HG03097 (cell line): ENCODE data around the gene NDUFA7.
"Not testable (repeated sequence)": the region's sequence is repeated elsewhere in the genome, so short reads cannot be mapped to it uniquely, and the experiment has no call there.

Experiments used
- ATAC-seq: cut with Tn5 transposase; IDR thresholded peaks from one replicate; pipeline ENCODE4 v1.9.1; 2021; ENCODE audit not compliant: unreplicated experiment, low FRiP score

NDUFA7 gene

DNA sequence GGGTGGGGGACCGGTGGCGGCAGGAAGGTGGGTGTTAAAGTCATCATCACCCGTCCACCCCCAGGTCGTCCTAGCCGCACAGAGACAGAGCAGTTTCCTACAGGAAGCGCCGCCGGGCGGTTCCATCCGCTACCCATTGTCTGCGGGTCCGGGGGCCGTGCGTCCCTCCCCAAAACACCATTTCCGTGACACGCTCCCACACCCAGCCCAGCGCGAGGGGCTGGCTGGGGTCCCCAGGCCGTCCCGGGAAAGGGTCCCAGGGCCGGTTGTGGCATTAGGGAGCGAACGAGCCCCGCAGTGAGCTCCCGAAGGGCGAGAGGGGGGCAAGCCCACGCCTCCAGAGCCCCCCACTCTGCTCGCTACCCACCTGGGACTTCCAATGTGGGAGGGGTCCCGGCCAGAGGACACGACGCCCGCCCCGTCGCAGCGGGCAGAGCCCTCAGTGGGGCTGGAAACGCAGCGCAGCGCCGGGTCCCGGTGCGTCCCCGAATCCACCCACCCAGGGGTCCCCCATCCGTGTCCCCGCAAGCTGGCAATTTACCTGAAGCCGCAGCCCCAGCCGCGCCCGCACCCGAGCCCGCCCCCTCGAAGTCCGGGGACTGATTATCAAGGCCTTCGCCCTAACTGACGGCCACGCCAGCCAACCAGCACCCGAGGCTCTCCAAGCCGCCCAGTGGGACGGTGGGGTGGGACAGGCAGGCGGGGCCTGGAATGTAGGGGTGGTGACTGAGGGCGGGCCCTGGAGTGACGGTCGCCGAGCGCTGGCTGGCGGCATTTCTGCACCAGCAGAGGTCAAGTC is 21.7 kb upstream of the NDUFA7 start, which contains the start of gene KANK3:
KANK3 (minus strand) TSS at position 579 of the 799 bp plus-strand sequence. CDS start 5,434 bp downstream, outside the sequence.
- peak; percentile 97 for ATAC-seq

DNA sequence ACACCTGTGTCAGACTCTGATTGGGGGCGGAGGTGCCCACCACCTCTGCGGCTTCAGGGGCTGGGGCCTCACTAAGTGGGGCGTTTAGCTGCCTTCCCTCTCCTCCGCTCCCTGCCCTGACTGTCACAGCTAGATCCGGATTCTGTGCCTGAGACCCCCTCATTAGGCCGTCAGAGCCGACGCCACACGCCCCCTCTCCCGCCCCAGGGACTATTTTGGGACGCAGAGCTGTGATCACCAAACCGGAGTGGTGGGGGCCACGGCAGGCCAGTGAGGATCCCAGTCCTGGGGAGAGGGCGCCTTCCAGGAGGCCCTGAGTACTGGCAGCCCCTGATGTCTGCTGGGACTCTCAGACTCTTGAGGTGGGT is 21.1 kb upstream of the NDUFA7 start:
- no peak for ATAC-seq

DNA sequence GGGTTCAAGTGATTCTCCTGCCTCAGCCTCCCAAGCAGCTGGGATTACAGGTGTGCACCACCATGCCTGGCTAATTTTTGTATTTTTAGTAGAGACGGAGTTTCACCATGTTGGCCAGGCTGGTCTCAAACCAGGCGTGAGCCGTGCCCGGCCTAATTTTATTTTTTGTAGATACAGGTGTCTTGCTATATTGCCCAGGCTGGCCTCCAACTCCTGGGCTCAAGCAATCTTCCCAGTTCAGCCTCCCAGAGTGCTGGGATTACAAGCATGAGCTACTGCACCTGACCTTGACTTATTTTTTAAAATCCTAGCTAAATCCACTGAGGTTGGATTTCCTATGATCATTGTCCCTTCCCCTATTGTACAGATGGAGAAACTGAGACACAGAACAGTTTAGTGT is 20.3 kb upstream of the NDUFA7 start:
- not testable (repeated sequence) for ATAC-seq

DNA sequence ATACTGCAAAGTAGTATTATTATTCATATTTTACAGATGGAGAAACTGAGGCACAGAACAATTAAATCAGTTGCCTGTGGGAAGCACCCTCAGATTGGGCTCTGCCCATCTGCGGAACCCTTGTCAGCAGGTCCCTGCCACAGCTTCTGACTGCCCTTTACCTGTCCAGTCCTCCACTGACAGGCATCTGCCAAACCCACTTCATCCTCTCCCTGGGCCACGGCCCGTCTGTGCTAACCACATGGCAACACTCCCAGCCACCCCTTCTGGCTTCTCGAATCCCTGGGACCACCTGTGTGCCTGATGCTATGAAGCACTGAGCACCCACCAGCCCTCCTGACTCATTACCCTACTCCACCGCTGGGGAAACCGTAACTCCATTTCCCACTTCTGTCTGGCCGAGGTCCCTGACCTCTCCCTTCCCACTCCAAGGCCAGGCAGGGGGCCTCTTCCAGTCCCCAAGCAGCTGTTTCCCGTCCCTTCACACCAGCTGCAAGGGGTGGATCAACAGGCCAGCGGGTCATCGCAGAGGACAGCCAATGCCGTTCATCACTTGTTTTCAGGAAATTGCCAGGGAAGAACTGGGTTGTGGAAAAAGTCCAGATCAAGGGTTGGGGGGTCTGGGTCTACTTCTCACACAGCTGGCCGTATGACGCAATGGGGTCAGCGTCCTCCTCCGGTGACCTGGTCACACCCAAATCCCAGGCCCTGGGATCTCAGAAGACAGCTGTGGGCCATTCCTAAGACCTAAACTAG is 19.3 kb upstream of the NDUFA7 start:
- no peak for ATAC-seq

DNA sequence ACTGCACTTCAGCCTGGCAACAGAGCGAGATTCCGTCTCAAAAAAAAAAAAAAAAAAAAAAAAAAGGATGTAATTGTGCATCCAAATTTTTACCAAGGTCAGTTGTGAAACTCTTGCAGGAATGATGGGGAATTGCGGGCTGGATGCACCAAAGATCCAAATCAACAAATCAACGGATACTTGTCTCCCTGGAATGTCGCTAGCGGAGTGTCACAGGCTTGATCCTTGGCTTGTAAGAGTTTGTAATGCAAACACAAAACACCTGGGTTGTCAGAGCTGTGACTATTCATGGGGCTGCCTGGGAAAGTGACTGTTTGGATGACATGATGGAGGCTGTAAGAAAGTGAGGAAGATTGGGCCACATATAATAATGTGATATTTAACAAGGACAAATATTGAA is 17.7 kb upstream of the NDUFA7 start:
- ATAC-seq = no peak

DNA sequence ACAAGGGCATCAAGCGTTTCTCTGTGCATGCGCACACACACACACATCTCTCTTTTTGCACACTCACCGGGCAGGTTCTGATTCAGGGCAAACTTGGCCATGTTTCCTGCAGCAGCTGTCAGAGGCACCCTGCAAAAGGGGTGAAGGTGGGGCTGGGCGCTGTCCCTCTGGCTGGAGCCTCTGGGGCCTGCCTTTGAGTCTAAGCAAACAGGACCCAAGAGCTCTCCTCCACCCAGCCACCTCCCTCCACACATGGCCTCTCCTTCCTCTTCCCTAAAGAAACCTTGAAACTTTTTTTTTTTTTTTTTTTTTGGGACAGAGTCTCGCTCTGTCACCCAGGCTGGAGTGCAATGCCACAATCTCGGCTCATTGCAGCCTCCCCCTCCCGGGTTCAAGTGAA is 16.6 kb upstream of the NDUFA7 start:
- no peak for ATAC-seq

DNA sequence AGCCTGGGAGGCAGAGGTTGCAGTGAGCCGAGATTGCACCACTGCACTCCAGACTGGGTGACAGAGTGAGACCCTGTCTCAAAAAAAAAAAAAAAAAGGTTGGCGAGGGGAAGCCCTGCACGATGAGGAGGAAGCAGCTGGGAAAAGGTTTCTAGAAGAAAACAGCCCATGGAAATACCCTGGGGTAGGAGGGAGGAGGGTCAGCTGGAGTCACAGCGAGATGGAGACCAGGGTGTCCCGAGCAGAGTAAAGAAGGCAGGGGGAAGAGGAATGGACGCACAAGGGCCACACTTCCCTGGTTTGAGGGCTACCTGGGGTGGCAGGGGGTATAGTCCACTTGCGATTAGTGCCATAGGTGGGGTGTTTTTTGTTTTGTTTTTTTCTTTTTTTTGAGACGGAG is 15.5 kb upstream of the NDUFA7 start:
- ATAC-seq = no peak

DNA sequence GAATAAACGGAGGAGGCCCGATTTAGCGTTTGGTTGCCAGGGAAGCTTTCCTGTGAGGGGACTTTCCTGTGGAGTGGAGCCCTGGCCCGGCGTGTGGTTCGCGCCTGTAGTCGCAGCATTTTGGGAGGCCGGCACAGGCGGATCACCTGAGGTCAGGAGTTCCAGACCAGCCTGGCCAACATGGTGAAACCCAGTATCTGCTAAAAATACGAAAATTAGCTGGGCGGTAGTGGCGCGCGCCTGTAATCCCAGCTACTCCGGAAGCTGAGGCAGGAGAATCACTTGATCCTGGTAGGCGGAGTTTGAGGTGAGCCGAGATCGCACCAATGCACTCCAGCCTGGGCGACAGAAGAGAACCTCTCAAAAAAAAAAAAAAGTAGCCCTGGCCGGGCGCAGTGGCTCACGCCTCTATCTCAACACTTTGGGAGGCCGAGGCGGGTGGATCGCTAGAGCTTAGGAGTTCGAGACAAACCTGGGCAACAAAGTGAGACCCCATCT is 14.9 kb upstream of the NDUFA7 start:
- no peak for ATAC-seq

DNA sequence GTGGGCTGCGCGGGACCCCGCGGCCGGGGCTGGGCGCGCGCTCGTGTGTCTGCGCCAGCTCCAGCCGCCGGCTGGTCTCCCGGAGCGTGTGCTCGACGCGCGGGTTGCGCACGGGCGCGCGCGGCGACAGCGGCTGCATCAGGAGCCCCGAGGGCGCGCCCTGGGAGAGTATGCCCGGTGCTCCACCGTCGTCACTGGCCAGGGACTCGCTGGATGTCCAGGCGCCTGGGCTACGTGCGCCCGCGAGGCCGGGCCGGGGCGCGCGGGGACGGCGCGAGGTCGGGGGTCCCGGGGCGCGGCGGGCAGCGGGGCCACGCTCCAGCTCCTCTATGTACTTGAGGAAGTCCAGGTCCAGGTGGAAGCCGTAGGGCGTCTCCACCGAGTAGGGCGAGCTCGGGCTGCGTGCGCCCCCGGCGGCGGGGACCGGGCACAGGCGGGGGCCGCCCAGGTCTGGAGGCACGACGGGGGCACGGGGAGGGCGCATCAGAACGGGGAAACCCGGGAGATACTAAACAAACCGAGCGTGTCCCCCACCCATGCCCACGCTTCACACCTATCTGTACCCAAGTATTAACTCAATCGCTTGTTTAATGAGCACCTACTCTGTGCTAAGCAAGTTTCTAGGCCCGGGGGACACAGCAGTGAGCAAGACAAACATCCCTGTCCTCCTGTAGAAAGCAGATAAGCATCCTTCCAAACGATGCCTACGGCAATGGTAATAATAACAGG is 14.3 kb upstream of the NDUFA7 start:
- no peak for ATAC-seq

DNA sequence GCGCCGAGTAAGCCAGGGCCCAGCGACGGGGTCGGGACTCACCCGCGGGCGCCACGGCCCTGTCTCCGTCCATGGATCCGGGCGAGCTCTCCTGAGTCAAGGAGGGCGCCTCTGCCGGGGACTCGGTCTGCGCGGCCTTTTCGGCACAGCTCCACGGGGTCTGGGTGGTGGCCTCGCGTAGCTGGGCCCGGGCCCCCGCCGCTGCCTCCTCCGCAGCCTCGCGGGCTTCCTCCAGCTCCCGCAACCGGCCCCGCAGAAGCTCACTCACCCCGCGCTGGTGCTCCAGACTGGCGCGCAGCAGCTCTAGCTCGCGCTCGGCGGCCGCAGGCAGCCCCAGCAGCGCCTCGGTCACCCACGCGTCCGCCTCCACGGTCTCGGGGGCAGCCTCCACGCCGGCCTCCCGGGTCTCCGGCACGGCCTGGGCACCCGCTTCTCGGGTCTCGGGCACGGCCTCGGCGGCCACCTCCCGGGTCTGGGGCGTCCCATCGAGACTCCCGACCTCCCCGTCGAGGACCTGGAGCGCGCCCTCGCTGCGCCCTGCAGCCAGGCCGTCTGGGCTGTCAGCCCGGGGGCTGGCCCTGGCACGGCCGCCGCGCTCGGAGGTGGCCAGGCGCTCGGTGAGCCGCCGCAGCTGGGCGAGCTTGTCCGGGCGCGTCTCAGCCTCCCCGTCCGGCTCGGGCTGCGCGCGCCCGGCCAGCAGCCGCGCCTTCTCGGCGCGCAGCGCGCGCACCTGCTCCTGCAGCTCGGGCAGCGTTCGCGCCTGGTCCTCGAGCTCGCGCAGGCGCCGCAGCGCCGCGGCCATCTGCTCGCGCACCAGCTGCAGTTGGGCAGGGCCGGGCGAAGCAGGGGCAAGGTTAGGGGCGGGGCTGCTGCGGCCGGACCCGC is 13.5 kb upstream of the NDUFA7 start:
- no peak for ATAC-seq

DNA sequence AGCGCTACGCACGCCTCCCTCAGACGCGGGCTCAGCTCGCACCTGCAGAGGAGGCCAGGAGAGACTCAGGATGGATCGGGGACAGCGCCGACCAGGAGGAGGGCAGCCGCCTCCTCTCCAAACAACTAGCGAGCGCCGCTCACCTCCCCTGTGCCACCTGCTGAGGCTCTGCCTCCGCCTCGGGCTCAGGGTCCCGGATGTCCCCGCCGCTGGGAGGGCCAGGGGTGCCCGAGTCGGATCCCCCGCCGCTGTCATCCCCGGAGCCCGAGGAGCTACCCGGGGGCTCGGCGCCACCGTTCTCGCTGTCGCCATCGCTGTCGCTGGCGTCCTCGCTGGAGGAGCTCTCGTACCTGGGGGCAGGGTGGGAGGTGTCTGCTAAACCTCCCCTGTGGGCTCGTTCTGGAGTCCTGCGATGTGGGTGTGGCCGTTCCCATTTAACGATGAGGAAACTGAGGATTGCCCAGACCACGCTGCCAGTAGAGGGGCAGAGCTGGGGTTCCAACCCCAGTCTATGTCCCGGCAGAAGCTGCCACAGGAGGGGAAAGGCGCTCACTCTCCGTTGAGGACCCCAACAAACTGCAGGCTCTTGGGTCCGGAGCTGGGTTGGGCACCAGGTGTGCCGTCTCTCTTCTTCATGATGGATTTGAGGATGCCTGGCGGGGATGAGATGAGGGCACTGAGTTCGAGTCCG is 12.7 kb upstream of the NDUFA7 start:
- ATAC-seq = no peak

DNA sequence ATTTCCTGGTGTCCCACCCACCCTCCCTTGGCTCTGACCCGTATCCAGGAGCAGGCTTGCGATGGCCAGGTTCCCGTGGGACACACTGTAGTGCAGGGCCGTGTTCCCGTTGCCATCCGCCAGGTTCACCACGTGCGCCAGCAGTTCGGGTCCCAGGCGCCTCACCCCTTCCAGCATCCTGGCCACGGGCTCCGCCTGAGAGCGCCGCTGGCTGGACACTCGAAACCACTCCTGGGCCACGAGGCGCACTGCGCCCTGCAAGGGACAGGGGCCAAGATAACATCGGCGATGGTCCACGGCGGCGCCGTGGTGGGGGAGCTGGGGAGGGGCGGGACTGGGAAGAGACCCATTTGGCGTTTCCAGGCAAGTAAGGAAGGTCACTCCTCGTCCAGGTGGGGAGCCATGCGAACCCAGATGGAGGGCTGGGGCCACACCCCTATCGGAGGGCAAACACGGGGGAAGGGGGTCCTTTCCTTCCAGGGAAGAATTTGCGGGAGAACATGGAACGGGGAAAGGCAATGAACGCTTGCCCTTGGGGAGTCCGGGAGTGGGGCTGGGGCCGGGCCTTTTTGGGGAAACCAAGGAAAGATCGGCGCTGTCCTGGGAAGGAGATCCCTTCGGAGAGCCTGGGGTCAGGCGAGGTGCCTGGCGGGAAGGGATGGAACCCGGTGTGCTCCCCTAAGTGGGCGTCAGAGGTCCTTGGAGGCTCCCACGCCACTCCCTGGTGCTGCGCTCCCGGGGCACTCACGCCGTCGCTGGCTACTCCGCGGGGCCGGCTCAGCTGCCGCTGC is 12.0 kb upstream of the NDUFA7 start:
- no peak for ATAC-seq

DNA sequence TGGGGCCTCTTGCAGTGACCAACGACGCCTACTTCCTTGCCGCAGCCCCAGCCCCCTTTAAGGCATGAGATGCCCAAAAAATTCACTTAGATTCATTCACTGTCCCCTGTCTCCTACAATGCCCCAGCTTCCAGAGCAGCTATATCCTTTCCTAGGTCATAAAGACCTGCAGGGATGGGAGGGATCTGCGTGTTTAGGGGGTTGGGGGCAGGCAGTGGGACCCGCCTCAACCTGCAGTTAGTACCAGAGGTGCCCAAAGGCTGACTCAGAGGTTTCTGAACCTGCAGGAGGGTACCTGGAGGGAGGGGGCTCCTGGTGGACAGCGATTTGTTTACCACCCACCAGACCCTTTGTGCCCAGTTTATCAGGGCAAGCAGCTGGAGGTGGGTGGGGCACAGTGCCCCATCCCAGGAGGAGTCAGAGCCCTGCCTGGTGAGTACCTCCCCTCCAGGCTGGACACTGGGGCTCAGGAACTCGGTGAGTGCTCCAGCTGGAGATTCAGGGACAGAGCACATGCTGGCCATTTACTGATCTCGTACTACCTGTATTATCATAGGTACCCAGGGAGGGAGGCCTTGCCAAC is 10.2 kb upstream of the NDUFA7 start:
- ATAC-seq = no peak

DNA sequence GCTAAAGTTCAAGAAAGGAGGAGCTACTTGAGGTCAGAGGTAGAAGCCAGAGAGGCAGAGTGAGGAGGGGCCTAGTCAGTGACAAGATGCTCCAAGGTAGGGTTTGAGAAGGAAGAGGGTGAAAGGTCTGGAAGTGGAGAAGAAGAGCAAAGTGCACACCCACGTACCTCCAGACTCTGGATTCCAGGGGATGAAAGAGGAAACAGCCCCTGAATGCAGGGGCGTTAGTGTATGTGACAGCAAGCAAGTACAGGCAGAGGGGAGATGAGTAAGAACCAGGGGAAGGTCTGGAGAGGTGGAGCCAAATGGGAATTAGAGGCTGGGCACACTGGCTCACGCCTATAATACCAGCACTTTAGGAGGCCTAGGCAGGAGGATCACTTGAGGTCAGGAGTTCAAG is 8.8 kb upstream of the NDUFA7 start:
- no peak for ATAC-seq

DNA sequence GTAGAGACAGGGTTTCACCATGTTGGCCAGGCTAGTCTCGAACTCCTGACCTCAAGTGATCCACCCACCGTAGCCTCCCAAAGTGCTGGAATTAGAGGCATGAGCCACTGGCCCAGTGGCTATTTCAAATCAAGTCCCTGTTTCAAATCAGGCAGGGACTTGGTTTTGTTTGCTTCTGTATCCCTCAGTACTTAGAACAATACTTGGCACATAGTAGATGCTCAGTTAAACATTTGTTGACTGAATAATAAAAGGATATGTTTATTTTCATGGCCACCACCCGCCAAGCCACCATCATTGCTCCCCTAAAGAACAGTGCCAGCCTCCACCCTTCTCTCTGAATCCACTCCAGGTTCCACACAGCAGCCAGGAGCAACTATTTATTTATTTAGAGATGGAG is 4.3 kb upstream of the NDUFA7 start:
- no peak for ATAC-seq

DNA sequence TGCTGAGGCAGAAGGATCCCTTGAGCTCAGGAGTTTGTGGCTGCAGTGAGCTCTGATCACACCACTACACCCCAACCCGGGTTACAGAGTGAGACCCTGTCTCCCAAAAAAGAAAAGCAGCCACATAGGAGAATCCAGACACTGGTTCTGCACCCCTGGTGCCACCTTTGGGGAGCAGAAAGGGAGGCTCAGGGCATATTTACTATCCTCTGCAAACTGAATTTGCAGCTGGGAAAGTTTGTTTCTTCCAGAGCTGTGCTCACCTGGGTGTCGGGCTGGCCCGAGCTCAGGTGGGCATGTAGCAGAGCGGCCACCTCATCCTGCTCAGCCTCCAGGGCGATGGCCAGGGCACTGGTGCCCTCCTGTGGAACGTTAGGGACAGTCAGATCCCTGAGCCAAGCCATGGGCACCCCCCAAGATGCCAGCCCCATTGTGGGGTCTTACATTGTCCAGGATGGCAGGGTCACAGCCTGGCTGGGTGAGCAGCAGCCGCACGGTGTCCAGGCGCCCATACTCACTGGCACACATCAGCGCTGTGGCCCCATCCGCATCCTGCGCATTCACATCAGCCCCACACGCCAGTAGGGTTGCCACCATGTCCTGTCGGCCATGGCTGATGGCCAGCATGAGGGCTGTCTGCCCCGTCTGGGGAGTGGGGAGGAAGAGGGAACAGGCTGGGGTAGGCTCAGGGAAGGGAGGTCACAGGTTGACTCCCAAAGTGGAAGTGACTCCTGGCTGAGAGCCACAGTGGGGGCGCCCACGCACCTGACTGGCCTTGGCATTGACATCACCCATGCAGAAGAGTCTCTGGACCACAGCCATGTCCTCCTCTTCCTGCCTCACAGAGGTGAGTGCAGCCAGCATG is 3.2 kb upstream of the NDUFA7 start:
- no peak for ATAC-seq

DNA sequence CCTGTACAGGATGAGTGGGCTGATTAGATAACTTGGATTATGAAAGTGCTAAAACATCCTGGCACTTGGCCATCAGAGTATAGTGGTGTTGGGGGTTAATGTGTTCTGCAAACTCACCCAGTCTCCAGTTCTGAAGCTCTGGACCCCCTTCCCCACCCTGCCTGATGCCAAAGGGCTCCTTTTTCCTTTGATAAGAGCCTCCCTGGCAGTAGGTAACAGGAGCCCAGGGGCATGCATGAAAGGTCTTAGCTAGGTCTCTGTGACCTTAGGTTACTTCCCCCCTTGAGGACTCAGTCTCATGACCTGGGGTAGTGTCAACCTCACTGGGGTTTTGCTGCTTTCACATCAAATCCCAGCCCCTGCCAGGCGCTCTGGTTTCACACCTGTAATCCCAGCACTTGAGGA is 2.6 kb upstream of the NDUFA7 start:
- ATAC-seq = no peak

DNA sequence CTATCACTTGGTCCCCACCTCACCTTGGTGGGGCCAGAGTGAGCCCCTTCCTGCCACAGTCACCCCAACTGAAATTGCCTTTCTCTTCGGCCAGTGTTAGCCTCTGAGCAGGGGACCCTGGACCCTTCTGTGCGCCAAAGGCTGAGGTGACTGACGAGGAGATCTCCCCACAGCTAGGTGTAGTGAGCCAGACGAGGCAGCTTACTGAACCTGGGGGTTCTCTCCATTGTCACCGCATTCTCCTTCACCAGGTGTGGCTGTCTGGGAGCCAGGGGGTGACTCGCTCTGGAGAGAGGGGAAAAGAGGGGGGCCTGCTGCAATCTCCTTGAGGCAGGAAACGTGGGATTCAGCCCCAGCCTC is 1.4 kb upstream of the NDUFA7 start:
- no peak for ATAC-seq
